Right renal cortex interstitium (tissue), 3 donors: ENCODE results near the gene CRYBA4. TPM values are rescaled to one million over a fixed set of nuclear protein-coding genes. Genes with fewer than 3 reads are reported as not detected.
"Not testable (repeated sequence)": the region's sequence is repeated elsewhere in the genome, so short reads cannot be mapped to it uniquely, and the experiment has no call there.

Source experiments
- DNase-seq, 3 donors: peaks; one replicate each; pipeline ENCODE4 v3.0.0-alpha.2; 2013; ENCODE audit warnings: low read depth in 3 of 3, low spot score in 2 of 3
- polyA plus RNA-seq, 3 donors: library from polyadenylated mRNA; unstranded; fragments of 120-200 nt; gene quantifications; one replicate each; pipeline ENCODE4 v1.2.1, GENCODE V29; 2013; ENCODE audit not compliant: insufficient read length in 3 of 3

The CRYBA4 gene
- polyA plus RNA-seq, 3 donors: not detected

- DNase-seq: no peak
These were observed 28.0 kb upstream of the CRYBA4 start for GRCh38 chr22:26593763-26594162.

- no peak for DNase-seq
These were observed 24.7 kb upstream of the CRYBA4 start for GRCh38 chr22:26597026-26597425.

- no peak for DNase-seq
These were observed 24.3 kb upstream of the CRYBA4 start for GRCh38 chr22:26597480-26597879.

- no peak for DNase-seq
These were observed 22.3 kb upstream of the CRYBA4 start for GRCh38 chr22:26599505-26599904.

GRCh38 chr22:26601726-26602125 lies 20.0 kb upstream of the CRYBA4 start:
- no peak for DNase-seq

- DNase-seq: no peak
These were observed 19.6 kb upstream of the CRYBA4 start for GRCh38 chr22:26602127-26602526.

- DNase-seq: no peak
These were observed 17.4 kb upstream of the CRYBA4 start for GRCh38 chr22:26604368-26604767.

GRCh38 chr22:26606611-26607010 lies 15.2 kb upstream of the CRYBA4 start:
- DNase-seq: no peak

GRCh38 chr22:26608129-26608528 lies 13.6 kb upstream of the CRYBA4 start:
- DNase-seq: no peak

GRCh38 chr22:26609287-26609686 lies 12.5 kb upstream of the CRYBA4 start:
- no peak for DNase-seq

- DNase-seq: no peak
These were observed 11.4 kb upstream of the CRYBA4 start for GRCh38 chr22:26610072-26610958.

- DNase-seq: no peak
These were observed 10.8 kb upstream of the CRYBA4 start for GRCh38 chr22:26610996-26611395.

- DNase-seq: no peak
These were observed 9.1 kb upstream of the CRYBA4 start for GRCh38 chr22:26612652-26613051.

GRCh38 chr22:26613753-26614152 lies 8.0 kb upstream of the CRYBA4 start:
- not testable (repeated sequence) for DNase-seq

- no peak for DNase-seq
These were observed 7.4 kb upstream of the CRYBA4 start for GRCh38 chr22:26614322-26614721.

- no peak for DNase-seq
These were observed 6.6 kb upstream of the CRYBA4 start for GRCh38 chr22:26615149-26615548.

GRCh38 chr22:26615830-26616435 lies 5.8 kb upstream of the CRYBA4 start:
- DNase-seq: no peak

GRCh38 chr22:26616650-26617049 lies 5.1 kb upstream of the CRYBA4 start:
- DNase-seq: no peak

GRCh38 chr22:26617271-26618199 lies 4.2 kb upstream of the CRYBA4 start, which contains the start of gene CRYBB1:
CRYBB1 (minus strand) TSS chr22:26618027; CDS start chr22:26616319, 1,708 bp downstream.
- no peak for DNase-seq

- no peak for DNase-seq
These were observed 3.3 kb upstream of the CRYBA4 start for GRCh38 chr22:26618455-26618854.

GRCh38 chr22:26619510-26619909 lies 2.3 kb upstream of the CRYBA4 start:
- no peak for DNase-seq
